Stomach (tissue), 4 donors: ENCODE measurements around the gene RAB17.

ENCODE experiments used
- CTCF ChIP-seq, 7 experiments: fragments of 450-650 bp in 4 of 7; fragments of 200-600 bp in 3 of 7; sonication (generic) in 3 of 7; IDR thresholded peaks; one replicate each; pipeline ENCODE4 v1.5.1; 2016 to 2019; ENCODE audit warnings: antibody characterized with exemption in 7 of 7, control low read depth in 2 of 7, mild to moderate bottlenecking in 1 of 7
- EP300 ChIP-seq: sonication (generic); formaldehyde crosslinking; IDR thresholded peaks from one replicate; pipeline ENCODE4 v1.6.1; 2017; ENCODE audit warnings: antibody characterized with exemption

- TF ChIP-seq CTCF (IDR thresholded peaks at IDR 0.05) (peak in 1 of 7 experiments; percentile 7), EP300 (no peak)
Measured at GRCh38 chr2:237556773-237557632, 33.5 kb downstream of the RAB17 start.
